ENCODE data around the gene FAM20C. TPM values are rescaled to one million over a fixed set of nuclear protein-coding genes. Genes with fewer than 3 reads are reported as not detected.
"Not testable (repeated sequence)": the region's sequence is repeated elsewhere in the genome, so short reads cannot be mapped to it uniquely, and the experiment has no call there.

Gene FAM20C
- total RNA-seq, 1 donor from 2014 or later, result 11.8 TPM

GRCh38 chr7:174716-175115, 17.7 kb upstream of the FAM20C start:
- no peak for DNase-seq

- no peak for DNase-seq
Observed at GRCh38 chr7:175955-176354, 16.4 kb upstream of the FAM20C start.

GRCh38 chr7:176381-176780, 16.0 kb upstream of the FAM20C start:
- DNase-seq, result no peak

- no peak for DNase-seq
Observed at GRCh38 chr7:176786-177459, 15.4 kb upstream of the FAM20C start.

- no peak for DNase-seq
Observed at GRCh38 chr7:178444-178843, 13.9 kb upstream of the FAM20C start.

- no peak for DNase-seq
Observed at GRCh38 chr7:179209-179681, 13.1 kb upstream of the FAM20C start.

- no peak for DNase-seq
Observed at GRCh38 chr7:179948-180694, 12.2 kb upstream of the FAM20C start.

GRCh38 chr7:181738-182137, 10.6 kb upstream of the FAM20C start:
- no peak for DNase-seq

- DNase-seq, result not testable (repeated sequence)
Observed at GRCh38 chr7:182502-182901, 9.9 kb upstream of the FAM20C start.

GRCh38 chr7:183496-184292, 8.7 kb upstream of the FAM20C start:
- DNase-seq, result no peak

- no peak for DNase-seq
Observed at GRCh38 chr7:184294-185264, 7.8 kb upstream of the FAM20C start.

- DNase-seq, result no peak
Observed at GRCh38 chr7:186516-187113, 5.8 kb upstream of the FAM20C start.

- DNase-seq, result no peak
Observed at GRCh38 chr7:187227-187927, 5.0 kb upstream of the FAM20C start.

GRCh38 chr7:188174-188573, 4.2 kb upstream of the FAM20C start:
- no peak for DNase-seq

- no peak for DNase-seq
Observed at GRCh38 chr7:188727-189500, 3.5 kb upstream of the FAM20C start.

- no peak for DNase-seq
Observed at GRCh38 chr7:189719-190118, 2.7 kb upstream of the FAM20C start.

- DNase-seq, result no peak
Observed at GRCh38 chr7:190196-190595, 2.2 kb upstream of the FAM20C start.

- peak; percentile 57 for DNase-seq
Observed at GRCh38 chr7:191105-191980, 1.0 kb upstream of the FAM20C start.
